WTC11 (cell line): ENCODE results near the gene PTPRB. TPM values are rescaled to one million over a fixed set of nuclear protein-coding genes. Genes with fewer than 3 reads are reported as not detected.

Experiments
- ATAC-seq: fragments of 200-7000 bp; cut with Tn5 transposase; 2 replicates; pipeline ENCODE4 v1.10.0; 2021; ENCODE audit warnings: mild to moderate bottlenecking, moderate library complexity
- CTCF ChIA-PET: fragments of 300-600 bp; sonication (Branson Sonifier 250); formaldehyde crosslinking; loops from one replicate; lab custom pipeline; 2021; ENCODE audit warnings: antibody characterized with exemption; lab: Charles Lee
- POLR2A ChIA-PET: fragments of 350-600 bp; sonication (Branson Sonifier 250); formaldehyde crosslinking; loops from one replicate; lab custom pipeline; 2021; ENCODE audit warnings: antibody characterized with exemption; lab: Charles Lee
- DNase-seq: peaks from one replicate; pipeline ENCODE4 v3.0.0; 2021; ENCODE audit warnings: low spot score
- H3K27ac Mint-ChIP-seq: 2 replicates; pipeline ENCODE4 v1.8.0; 2021; ENCODE audit warnings: mixed read lengths
- H3K27me3 Mint-ChIP-seq: 2 replicates; pipeline ENCODE4 v1.8.0; 2021; ENCODE audit warnings: low read depth, mild to moderate bottlenecking, moderate library complexity, mixed read lengths
- H3K36me3 Mint-ChIP-seq: 2 replicates; pipeline ENCODE4 v1.8.0; 2021; ENCODE audit warnings: mixed read lengths
- H3K4me1 Mint-ChIP-seq: 2 replicates; pipeline ENCODE4 v1.8.0; 2022; ENCODE audit warnings: mixed read lengths
- H3K4me3 Mint-ChIP-seq: 2 replicates; pipeline ENCODE4 v1.8.0; 2021; ENCODE audit warnings: mild to moderate bottlenecking, moderate library complexity, mixed read lengths
- H3K9me3 Mint-ChIP-seq: 2 replicates; pipeline ENCODE4 v1.8.0; 2021; ENCODE audit warnings: mixed read lengths
- ATF1 ChIP-seq: sonication (generic); formaldehyde crosslinking; IDR thresholded peaks from 2 replicates; pipeline ENCODE4 v1.8.1; 2023; ENCODE audit warnings: mild to moderate bottlenecking, moderate library complexity, missing genetic modification reagents
- FOXK1 ChIP-seq: sonication (generic); formaldehyde crosslinking; IDR thresholded peaks from 2 replicates; pipeline ENCODE4 v1.8.0; 2022; ENCODE audit warnings: mild to moderate bottlenecking, moderate library complexity, missing genetic modification reagents
- IRF2 ChIP-seq: sonication (generic); formaldehyde crosslinking; IDR thresholded peaks from 2 replicates; pipeline ENCODE4 v1.8.0; 2022; ENCODE audit warnings: low read depth, missing genetic modification reagents, borderline replicate concordance
- JAZF1 ChIP-seq: fragments of 250-450 bp; sonication (Bioruptor Pico); IDR thresholded peaks from 2 replicates; pipeline ENCODE4 v1.9.0; 2021; ENCODE audit warnings: moderate library complexity, mild to moderate bottlenecking, inconsistent platforms
- JUN ChIP-seq: sonication (generic); formaldehyde crosslinking; IDR thresholded peaks from 2 replicates; pipeline ENCODE4 v1.8.0; 2023; ENCODE audit warnings: mild to moderate bottlenecking, missing genetic modification reagents
- MXD4 ChIP-seq: fragments of 250-450 bp; sonication (Bioruptor Pico); IDR thresholded peaks from 2 replicates; pipeline ENCODE4 v1.8.0; 2021; ENCODE audit warnings: mild to moderate bottlenecking, moderate library complexity, borderline replicate concordance
- SMAD3 ChIP-seq: sonication (generic); formaldehyde crosslinking; IDR thresholded peaks from 2 replicates; pipeline ENCODE4 v1.8.0; 2022; ENCODE audit warnings: missing genetic modification reagents, mild to moderate bottlenecking, borderline replicate concordance
- SOX15 ChIP-seq: fragments of 250-450 bp; sonication (Bioruptor Pico); IDR thresholded peaks from 2 replicates; pipeline ENCODE4 v1.9.0; 2021; ENCODE audit warnings: mild to moderate bottlenecking
- SP1 ChIP-seq: sonication (generic); formaldehyde crosslinking; conservative IDR thresholded peaks from 2 replicates; pipeline ENCODE4 v1.8.1; 2022; ENCODE audit warnings: missing genetic modification reagents
- TCF7 ChIP-seq: sonication (generic); formaldehyde crosslinking; IDR thresholded peaks from 2 replicates; pipeline ENCODE4 v1.8.0; 2022; ENCODE audit warnings: mild to moderate bottlenecking, low read depth, missing genetic modification reagents, moderate library complexity
- TEAD1 ChIP-seq: sonication (generic); formaldehyde crosslinking; IDR thresholded peaks from 2 replicates; pipeline ENCODE4 v1.8.0; 2022; ENCODE audit warnings: mild to moderate bottlenecking, missing genetic modification reagents
- ZBTB21 ChIP-seq: sonication (generic); formaldehyde crosslinking; IDR thresholded peaks from 2 replicates; pipeline ENCODE4 v1.8.1; 2023; ENCODE audit warnings: mild to moderate bottlenecking, missing genetic modification reagents, borderline replicate concordance
- ZNF263 ChIP-seq: sonication (generic); formaldehyde crosslinking; IDR thresholded peaks from 2 replicates; pipeline ENCODE4 v1.8.1; 2022; ENCODE audit warnings: low read depth, mild to moderate bottlenecking, moderate library complexity, missing genetic modification reagents
- total RNA-seq: library from RNA; stranded (reverse); gene quantifications from 3 replicates; pipeline ENCODE4 v1.2.3, GENCODE V29; 2021
- TF ChIP-seq, protein P1 (sequence below): sonication (generic); formaldehyde crosslinking; IDR thresholded peaks from 2 replicates; pipeline ENCODE4 v1.8.0; 2023; ENCODE audit warnings: missing genetic modification reagents
- TF ChIP-seq, protein P2 (sequence below): sonication (generic); formaldehyde crosslinking; IDR thresholded peaks from 2 replicates; pipeline ENCODE4 v1.8.1; 2023; ENCODE audit warnings: mild to moderate bottlenecking, missing genetic modification reagents, moderate library complexity
- TF ChIP-seq, protein P3 (sequence below): sonication (generic); formaldehyde crosslinking; IDR thresholded peaks from 2 replicates; pipeline ENCODE4 v1.8.1; 2023; ENCODE audit warnings: mild to moderate bottlenecking, moderate library complexity, missing genetic modification reagents
- TF ChIP-seq, protein P4 (sequence below): sonication (generic); formaldehyde crosslinking; IDR thresholded peaks from 2 replicates; pipeline ENCODE4 v1.8.1; 2022; ENCODE audit warnings: mild to moderate bottlenecking, missing genetic modification reagents, moderate library complexity, borderline replicate concordance
- TF ChIP-seq, protein P5 (sequence below): sonication (generic); formaldehyde crosslinking; IDR thresholded peaks from 2 replicates; pipeline ENCODE4 v1.8.0; 2022; ENCODE audit warnings: missing genetic modification reagents
- TF ChIP-seq, protein P6 (sequence below): sonication (generic); formaldehyde crosslinking; IDR thresholded peaks from 2 replicates; pipeline ENCODE4 v1.8.1; 2022; ENCODE audit warnings: mild to moderate bottlenecking, moderate library complexity, missing genetic modification reagents
- TF ChIP-seq, protein P7 (sequence below): sonication (generic); formaldehyde crosslinking; IDR thresholded peaks from 2 replicates; pipeline ENCODE4 v1.8.1; 2023; ENCODE audit warnings: mild to moderate bottlenecking, missing genetic modification reagents

PTPRB gene
- total RNA-seq, 1 experiment from 2014 or later: 3.3 TPM

DNA sequence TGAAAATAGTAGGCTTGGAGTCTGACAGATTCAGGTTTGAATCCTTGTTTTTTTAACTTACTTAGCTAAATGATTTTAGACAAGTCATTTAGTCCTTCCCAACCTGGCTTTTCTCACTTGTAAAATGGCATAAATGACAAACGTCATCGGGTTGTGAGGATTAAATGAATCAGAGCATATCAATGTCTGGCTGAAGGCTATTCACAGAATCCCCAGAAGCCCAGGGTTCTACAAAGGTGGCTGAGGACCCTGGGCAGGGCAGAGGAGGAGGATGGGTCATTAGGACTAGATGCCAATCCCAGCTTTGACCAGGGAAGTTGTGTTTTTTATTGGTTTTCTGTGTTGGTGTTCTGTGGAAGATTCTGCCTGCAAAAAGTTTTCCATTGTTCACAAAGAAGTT is 7.6 kb upstream of the PTPRB start:
- POLR2A ChIA-PET: no interaction called here
- peak overlapping the region; percentile 72 for H3K27ac Mint-ChIP-seq
- no peak for DNase-seq

DNA sequence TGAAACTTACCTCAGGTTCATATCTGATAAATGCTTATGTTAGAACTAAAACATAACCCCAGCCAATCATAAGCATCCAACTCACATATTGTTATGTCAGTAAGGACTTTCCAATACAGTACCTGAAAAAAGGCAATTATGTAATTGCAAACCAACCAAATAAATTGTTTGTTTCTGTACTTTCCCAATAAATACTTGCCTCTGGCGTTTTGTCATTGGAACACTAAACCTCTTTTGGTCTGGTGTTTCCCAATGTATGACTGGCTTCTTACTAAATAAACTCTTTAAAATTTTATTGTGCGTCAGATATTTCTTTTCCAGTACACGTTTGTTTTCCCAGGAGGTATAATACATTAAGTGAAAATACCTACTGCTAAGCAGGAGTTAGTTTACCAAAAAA is 6.7 kb upstream of the PTPRB start:
- no peaks in the 10 kb centered on the region for H3K9me3 Mint-ChIP-seq
- ATAC-seq (no peak), DNase-seq (no peak)
- H3K4me3 Mint-ChIP-seq: no peak overlapping the region
- CTCF ChIA-PET: no interaction called here
- TF ChIP-seq, protein P1, sequence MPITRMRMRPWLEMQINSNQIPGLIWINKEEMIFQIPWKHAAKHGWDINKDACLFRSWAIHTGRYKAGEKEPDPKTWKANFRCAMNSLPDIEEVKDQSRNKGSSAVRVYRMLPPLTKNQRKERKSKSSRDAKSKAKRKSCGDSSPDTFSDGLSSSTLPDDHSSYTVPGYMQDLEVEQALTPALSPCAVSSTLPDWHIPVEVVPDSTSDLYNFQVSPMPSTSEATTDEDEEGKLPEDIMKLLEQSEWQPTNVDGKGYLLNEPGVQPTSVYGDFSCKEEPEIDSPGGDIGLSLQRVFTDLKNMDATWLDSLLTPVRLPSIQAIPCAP (CRISPR knock-in tag): no peak
- TF ChIP-seq, protein P2, sequence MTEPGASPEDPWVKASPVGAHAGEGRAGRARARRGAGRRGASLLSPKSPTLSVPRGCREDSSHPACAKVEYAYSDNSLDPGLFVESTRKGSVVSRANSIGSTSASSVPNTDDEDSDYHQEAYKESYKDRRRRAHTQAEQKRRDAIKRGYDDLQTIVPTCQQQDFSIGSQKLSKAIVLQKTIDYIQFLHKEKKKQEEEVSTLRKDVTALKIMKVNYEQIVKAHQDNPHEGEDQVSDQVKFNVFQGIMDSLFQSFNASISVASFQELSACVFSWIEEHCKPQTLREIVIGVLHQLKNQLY: no peak
- TF ChIP-seq ATF1 (CRISPR knock-in tag): no peak
- no peak for TF ChIP-seq JUN
- TF ChIP-seq MXD4 (CRISPR knock-in tag): no peak
- TF ChIP-seq ZNF263 (CRISPR knock-in tag): no peak
- TF ChIP-seq TEAD1: no peak
- TF ChIP-seq, protein P3, sequence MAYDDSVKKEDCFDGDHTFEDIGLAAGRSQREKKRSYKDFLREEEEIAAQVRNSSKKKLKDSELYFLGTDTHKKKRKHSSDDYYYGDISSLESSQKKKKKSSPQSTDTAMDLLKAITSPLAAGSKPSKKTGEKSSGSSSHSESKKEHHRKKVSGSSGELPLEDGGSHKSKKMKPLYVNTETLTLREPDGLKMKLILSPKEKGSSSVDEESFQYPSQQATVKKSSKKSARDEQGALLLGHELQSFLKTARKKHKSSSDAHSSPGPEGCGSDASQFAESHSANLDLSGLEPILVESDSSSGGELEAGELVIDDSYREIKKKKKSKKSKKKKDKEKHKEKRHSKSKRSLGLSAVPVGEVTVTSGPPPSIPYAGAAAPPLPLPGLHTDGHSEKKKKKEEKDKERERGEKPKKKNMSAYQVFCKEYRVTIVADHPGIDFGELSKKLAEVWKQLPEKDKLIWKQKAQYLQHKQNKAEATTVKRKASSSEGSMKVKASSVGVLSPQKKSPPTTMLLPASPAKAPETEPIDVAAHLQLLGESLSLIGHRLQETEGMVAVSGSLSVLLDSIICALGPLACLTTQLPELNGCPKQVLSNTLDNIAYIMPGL: no peak
- H3K36me3 Mint-ChIP-seq: no peaks in the 10 kb centered on the region
- POLR2A ChIA-PET: no interaction called here
- H3K4me1 Mint-ChIP-seq: peaks cover 34% of the 10 kb centered on the region
- no peak overlapping the region for H3K27ac Mint-ChIP-seq
- H3K27me3 Mint-ChIP-seq: no peaks in the 10 kb centered on the region

More for the DNA sequence above, 7.6 kb upstream of the PTPRB start:
- no peaks in the 10 kb centered on the region for H3K36me3 Mint-ChIP-seq
- peaks cover 34% of the 10 kb centered on the region for H3K4me1 Mint-ChIP-seq
- ATAC-seq: no peak
- H3K9me3 Mint-ChIP-seq: no peaks in the 10 kb centered on the region
- H3K27me3 Mint-ChIP-seq: no peaks in the 10 kb centered on the region
- CTCF ChIA-PET: no interaction called here
- TF ChIP-seq TEAD1 (no peak), SMAD3 (CRISPR knock-in tag) (no peak)
- TF ChIP-seq, protein P4, sequence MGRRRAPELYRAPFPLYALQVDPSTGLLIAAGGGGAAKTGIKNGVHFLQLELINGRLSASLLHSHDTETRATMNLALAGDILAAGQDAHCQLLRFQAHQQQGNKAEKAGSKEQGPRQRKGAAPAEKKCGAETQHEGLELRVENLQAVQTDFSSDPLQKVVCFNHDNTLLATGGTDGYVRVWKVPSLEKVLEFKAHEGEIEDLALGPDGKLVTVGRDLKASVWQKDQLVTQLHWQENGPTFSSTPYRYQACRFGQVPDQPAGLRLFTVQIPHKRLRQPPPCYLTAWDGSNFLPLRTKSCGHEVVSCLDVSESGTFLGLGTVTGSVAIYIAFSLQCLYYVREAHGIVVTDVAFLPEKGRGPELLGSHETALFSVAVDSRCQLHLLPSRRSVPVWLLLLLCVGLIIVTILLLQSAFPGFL: no peak
- H3K4me3 Mint-ChIP-seq: no peak overlapping the region

DNA sequence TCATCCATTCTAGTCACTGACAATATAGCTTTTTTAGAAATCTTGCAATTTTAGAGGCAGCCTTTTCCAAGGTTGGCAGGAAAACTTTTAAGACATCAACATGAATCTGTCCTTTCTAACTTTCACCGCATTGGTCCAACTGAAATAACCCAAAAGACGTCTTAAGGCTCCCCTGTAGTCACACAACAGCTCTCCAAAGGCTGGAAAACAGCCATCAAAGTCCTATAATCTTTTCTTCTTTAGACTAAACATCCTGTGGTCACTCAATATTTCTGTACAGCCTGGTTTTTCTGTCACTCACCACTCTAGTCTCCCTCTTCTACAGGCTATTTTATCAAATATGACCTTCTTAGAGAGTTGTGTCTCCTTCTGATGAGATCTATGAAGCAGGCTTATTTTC is 4.5 kb upstream of the PTPRB start:
- ATAC-seq: no peak
- Mint-ChIP-seq H3K4me3 (no peak overlapping the region), H3K27me3 (no peaks in the 10 kb centered on the region), H3K4me1 (peaks cover 29% of the 10 kb centered on the region), H3K9me3 (no peaks in the 10 kb centered on the region), H3K27ac (no peak overlapping the region), H3K36me3 (no peaks in the 10 kb centered on the region)
- DNase-seq: no peak
- POLR2A ChIA-PET: no interaction called here
- CTCF ChIA-PET: no interaction called here
- TF ChIP-seq TCF7 (no peak), FOXK1 (no peak), ZBTB21 (CRISPR knock-in tag) (no peak), SP1 (CRISPR knock-in tag) (no peak), IRF2 (CRISPR knock-in tag) (no peak), SMAD3 (CRISPR knock-in tag) (no peak), JAZF1 (no peak), SOX15 (CRISPR knock-in tag) (no peak)
- TF ChIP-seq, protein P5, sequence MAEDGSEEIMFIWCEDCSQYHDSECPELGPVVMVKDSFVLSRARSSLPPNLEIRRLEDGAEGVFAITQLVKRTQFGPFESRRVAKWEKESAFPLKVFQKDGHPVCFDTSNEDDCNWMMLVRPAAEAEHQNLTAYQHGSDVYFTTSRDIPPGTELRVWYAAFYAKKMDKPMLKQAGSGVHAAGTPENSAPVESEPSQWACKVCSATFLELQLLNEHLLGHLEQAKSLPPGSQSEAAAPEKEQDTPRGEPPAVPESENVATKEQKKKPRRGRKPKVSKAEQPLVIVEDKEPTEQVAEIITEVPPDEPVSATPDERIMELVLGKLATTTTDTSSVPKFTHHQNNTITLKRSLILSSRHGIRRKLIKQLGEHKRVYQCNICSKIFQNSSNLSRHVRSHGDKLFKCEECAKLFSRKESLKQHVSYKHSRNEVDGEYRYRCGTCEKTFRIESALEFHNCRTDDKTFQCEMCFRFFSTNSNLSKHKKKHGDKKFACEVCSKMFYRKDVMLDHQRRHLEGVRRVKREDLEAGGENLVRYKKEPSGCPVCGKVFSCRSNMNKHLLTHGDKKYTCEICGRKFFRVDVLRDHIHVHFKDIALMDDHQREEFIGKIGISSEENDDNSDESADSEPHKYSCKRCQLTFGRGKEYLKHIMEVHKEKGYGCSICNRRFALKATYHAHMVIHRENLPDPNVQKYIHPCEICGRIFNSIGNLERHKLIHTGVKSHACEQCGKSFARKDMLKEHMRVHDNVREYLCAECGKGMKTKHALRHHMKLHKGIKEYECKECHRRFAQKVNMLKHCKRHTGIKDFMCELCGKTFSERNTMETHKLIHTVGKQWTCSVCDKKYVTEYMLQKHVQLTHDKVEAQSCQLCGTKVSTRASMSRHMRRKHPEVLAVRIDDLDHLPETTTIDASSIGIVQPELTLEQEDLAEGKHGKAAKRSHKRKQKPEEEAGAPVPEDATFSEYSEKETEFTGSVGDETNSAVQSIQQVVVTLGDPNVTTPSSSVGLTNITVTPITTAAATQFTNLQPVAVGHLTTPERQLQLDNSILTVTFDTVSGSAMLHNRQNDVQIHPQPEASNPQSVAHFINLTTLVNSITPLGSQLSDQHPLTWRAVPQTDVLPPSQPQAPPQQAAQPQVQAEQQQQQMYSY (CRISPR knock-in tag): no peak
- TF ChIP-seq, protein P6, sequence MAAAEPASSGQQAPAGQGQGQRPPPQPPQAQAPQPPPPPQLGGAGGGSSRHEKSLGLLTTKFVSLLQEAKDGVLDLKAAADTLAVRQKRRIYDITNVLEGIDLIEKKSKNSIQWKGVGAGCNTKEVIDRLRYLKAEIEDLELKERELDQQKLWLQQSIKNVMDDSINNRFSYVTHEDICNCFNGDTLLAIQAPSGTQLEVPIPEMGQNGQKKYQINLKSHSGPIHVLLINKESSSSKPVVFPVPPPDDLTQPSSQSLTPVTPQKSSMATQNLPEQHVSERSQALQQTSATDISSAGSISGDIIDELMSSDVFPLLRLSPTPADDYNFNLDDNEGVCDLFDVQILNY (CRISPR knock-in tag): no peak
- TF ChIP-seq, protein P7, sequence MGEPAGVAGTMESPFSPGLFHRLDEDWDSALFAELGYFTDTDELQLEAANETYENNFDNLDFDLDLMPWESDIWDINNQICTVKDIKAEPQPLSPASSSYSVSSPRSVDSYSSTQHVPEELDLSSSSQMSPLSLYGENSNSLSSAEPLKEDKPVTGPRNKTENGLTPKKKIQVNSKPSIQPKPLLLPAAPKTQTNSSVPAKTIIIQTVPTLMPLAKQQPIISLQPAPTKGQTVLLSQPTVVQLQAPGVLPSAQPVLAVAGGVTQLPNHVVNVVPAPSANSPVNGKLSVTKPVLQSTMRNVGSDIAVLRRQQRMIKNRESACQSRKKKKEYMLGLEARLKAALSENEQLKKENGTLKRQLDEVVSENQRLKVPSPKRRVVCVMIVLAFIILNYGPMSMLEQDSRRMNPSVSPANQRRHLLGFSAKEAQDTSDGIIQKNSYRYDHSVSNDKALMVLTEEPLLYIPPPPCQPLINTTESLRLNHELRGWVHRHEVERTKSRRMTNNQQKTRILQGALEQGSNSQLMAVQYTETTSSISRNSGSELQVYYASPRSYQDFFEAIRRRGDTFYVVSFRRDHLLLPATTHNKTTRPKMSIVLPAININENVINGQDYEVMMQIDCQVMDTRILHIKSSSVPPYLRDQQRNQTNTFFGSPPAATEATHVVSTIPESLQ (CRISPR knock-in tag): no peak
- TF ChIP-seq, protein P4: no peak
